Pancreas (tissue), 10 donors: ENCODE data around the gene NPR1. TPM values are rescaled to one million over a fixed set of nuclear protein-coding genes. Genes with fewer than 3 reads are reported as not detected.
A peak's percentile ranks its signal among the peaks of the same experiment; 100 is the strongest.

Source experiments
- ATAC-seq, 4 donors: fragments of 200-7000 bp; cut with Tn5 transposase; one replicate each; pipeline versions ENCODE4 v1.8.0 to v1.9.1; 2020; ENCODE audit warnings: mild to moderate bottlenecking in 4 of 4, moderate library complexity in 4 of 4
- DNase-seq, 6 donors: peaks; one replicate each; pipeline ENCODE4 v3.0.0-alpha.2; 2020
- FAIRE-seq: peaks from 2 replicates; lab custom pipeline; 2012; peaks lifted over from hg19 to GRCh38; lab: Jason Lieb, UNC
- H3K27ac ChIP-seq, 4 donors: fragments of 200-600 bp; sonication (generic); 1 replicate in 3 of 4; 2 replicates in 1 of 4; pipeline versions ENCODE4 v1.5.0 to v1.8.0; 2020
- H3K27me3 ChIP-seq, 4 donors: fragments of 200-600 bp; one replicate each; pipeline ENCODE4 v1.8.0; 2021
- H3K36me3 ChIP-seq, 3 donors: fragments of 200-600 bp; sonication (generic) in 1 of 3; one replicate each; pipeline versions ENCODE4 v1.5.0 to v1.8.0; 2020 to 2021
- H3K4me1 ChIP-seq, 3 donors: fragments of 200-600 bp; one replicate each; pipeline ENCODE4 v1.8.0; 2021
- H3K4me3 ChIP-seq, 4 donors: fragments of 200-600 bp; sonication (generic) in 2 of 4; one replicate each; pipeline versions ENCODE4 v1.5.0 to v1.8.0; 2020 to 2021
- H3K9me3 ChIP-seq, 4 donors: fragments of 200-600 bp; one replicate each; pipeline ENCODE4 v1.8.0; 2021
- WGBS, 2 donors: extraction: QIAGEN DNeasy Blood & Tissue Kit; methylation state at CpG; one replicate each; pipeline ENCODE4 v1.1.7; 2013; 5-methylcytosine and 5-hydroxymethylcytosine counted together
- intact Hi-C, 3 donors: fragments of 100-400 bp; cut with DNase I; formaldehyde crosslinking; loops; one replicate each; pipeline versions ENCODE4 v1.11.1 to v1.14.2; 2022
- polyA plus RNA-seq, 2 donors: library from polyadenylated mRNA; stranded (reverse); fragments of 200-250 nt; gene quantifications; one replicate each; pipeline ENCODE4 v1.2.3, GENCODE V29; 2013
- total RNA-seq, 6 donors: library from RNA; stranded (reverse); fragmentation: NEBNext Ultra II Directional in 4 of 6; extraction: Animal tissue kit (Norgen Biotek cat#: 25700) in 4 of 6; gene quantifications; one replicate each; pipeline versions ENCODE4 v1.2.1 to v1.2.4, GENCODE V29; 2021 to 2023
- TF ChIP-seq, protein P1 (sequence below), 4 donors: fragments of 200-600 bp; sonication (generic) in 3 of 4; IDR thresholded peaks; one replicate each; pipeline versions ENCODE4 v1.5.0 to v1.8.0; 2021; ENCODE audit warnings: antibody characterized with exemption in 4 of 4
- donor health status: healthy with polysubstance abuse.
- donor health status: DM: no; HTN: no; CAD: no; lungs with moderate emphysema.
- donor health status: DM: no; HTN: no; CAD: no.
- donor health status: control.
- donor health status: control.
- donor health status: Bipolar disorder and iron deficiency.
- donor health status: DM: yes; HTN: yes; CAD: no.
- donor health status: DM: no; HTN: no; CAD: no.
- donor health status: DM: no; HTN: no; CAD: no.
- donor health status: DM: yes; HTN: yes; CAD: no.

The NPR1 gene
- total and polyA plus RNA-seq, 8 donors: 1.6 to 11.8 (median 4.6) TPM

DNA sequence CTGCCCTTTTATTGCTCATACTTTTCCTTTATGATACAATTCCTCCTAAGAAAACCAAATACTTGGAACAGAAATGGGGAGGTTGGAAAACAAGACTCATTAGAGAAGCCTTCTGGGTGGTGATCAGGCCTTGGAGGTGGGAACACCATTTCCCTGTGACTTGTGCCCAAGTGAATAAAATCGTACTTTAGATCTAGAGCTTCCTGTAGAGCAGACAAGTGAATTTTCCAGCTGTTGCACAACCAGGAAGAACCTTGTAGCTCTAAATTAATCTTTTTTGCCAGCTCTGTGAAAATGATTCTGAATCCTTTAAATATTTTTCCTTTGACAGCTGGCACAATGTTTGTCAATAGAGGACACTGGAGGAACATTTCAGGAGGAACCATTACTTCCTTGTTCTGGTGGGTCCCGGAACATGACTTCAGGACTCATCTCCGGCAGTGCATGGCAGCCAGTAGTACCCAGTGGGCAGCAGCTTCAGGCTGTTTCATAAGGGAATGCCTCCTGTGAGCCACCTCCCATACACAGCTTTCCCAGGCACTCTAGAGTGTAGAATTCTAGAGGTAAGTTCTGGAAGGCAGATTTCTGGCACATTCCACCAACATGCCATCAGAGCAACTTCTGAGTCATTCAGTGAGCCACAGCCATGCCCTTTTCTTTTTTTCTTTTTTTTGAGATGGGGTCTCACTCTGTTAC, 25.5 kb upstream of the NPR1 start:
- Histone ChIP-seq H3K27ac (peak overlapping the region; percentile 62 to 80 (median 73)), H3K9me3 (no peaks in the 10 kb centered on the region), H3K4me1 (peaks cover 30 to 39% (median 37%) of the 10 kb centered on the region in 3 donors), H3K27me3 (no peaks in the 10 kb centered on the region), H3K4me3 (no peak overlapping the region), H3K36me3 (no peaks in the 10 kb centered on the region)
- 35 to 39% methylated on average over 3 of the region's 3 CpGs for WGBS, 2 donors
- FAIRE-seq: no peak
- peak in 2 of 6 donors; percentile 50 to 59 for DNase-seq
- ATAC-seq: peak; percentile 21 to 50 (median 40)
- intact Hi-C loops: no loop called here
- TF ChIP-seq, protein P1, sequence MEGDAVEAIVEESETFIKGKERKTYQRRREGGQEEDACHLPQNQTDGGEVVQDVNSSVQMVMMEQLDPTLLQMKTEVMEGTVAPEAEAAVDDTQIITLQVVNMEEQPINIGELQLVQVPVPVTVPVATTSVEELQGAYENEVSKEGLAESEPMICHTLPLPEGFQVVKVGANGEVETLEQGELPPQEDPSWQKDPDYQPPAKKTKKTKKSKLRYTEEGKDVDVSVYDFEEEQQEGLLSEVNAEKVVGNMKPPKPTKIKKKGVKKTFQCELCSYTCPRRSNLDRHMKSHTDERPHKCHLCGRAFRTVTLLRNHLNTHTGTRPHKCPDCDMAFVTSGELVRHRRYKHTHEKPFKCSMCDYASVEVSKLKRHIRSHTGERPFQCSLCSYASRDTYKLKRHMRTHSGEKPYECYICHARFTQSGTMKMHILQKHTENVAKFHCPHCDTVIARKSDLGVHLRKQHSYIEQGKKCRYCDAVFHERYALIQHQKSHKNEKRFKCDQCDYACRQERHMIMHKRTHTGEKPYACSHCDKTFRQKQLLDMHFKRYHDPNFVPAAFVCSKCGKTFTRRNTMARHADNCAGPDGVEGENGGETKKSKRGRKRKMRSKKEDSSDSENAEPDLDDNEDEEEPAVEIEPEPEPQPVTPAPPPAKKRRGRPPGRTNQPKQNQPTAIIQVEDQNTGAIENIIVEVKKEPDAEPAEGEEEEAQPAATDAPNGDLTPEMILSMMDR (IDR thresholded peaks at IDR 0.05): no peak

DNA sequence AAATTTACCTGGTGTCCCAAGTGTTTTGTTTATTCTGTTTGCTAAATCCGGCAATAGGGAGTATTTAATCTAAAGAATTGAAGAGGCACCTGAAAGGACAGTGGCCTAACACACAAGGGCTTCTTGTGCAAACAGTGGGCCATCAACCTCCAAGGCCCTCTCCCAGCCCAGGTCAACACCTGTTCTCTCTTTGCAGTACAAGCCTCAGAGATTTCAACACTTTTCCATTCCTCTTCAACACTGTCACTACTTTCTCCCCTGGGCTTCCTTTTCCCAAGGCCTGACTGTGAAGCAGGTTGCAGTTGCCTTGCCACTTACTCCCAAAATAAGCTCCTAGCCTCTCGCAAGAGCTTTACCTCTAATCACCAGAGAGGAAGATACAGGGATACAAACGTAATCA, 23.2 kb upstream of the NPR1 start:
- peaks cover 12 to 23% (median 22%) of the 10 kb centered on the region in 3 donors for H3K4me1 ChIP-seq
- intact Hi-C loops: no loop called here
- H3K27ac ChIP-seq: no peak overlapping the region
- WGBS, 2 donors: 62 to 63% methylated on average over 3 of the region's 3 CpGs
- ATAC-seq (no peak), DNase-seq (peak in 1 of 6 donors; percentile 29), FAIRE-seq (no peak)
- H3K27me3 ChIP-seq: no peaks in the 10 kb centered on the region
- TF ChIP-seq, protein P1 (IDR thresholded peaks at IDR 0.05): no peak
- H3K36me3 ChIP-seq: no peaks in the 10 kb centered on the region
- no peak overlapping the region for H3K4me3 ChIP-seq
- H3K9me3 ChIP-seq: no peaks in the 10 kb centered on the region

DNA sequence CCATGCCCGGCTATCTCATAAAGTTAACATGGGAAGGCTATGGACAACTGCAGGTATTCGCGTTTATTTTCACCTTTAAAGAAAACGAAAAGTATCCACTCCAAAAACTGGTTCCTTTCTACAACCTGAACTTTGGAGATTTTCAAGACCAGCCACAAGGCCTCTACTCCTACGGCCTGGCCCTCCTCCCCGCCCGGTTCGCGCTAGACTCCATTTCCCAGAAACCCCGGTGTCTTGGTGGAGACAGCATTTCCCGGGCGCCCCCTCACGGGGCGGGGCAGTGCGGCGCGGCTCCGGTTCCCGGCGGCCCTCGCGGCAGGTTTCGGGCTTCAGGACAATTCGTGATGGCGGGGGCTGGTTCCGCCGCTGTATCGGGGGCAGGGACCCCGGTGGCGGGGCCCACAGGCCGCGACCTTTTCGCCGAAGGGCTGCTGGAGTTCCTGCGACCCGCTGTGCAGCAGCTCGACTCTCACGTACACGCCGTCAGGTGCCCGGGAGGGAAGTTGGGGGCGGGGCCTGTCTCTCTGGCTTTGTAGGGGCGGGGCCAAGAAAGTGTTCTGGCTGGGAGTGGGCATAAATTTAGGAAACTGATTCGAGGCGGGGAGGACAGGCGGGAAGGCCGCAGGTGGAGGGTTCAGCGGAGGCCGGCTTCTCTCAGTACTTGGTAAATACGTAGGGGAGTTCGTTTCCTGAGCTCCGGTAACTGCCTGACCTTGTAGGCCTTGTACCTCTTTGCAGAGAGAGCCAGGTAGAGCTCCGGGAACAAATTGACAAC, 19.9 kb upstream of the NPR1 start, which contains the start of gene SNAPIN:
TSS of gene SNAPIN (plus strand) at position 304 of the 775 bp plus-strand sequence. CDS start at position 345, 41 bp downstream.
- H3K4me1 ChIP-seq: peaks cover under 1 to 10% (median 6%) of the 10 kb centered on the region in 3 donors
- 2 to 3% methylated on average over 47 to 53 of the region's 53 CpGs for WGBS, 2 donors
- peak within 1 kb of the TSS; percentile 58 to 94 (median 84) for H3K27ac ChIP-seq
- peaks cover 10 to 28% (median 13%) of the 10 kb centered on the region in 3 donors for H3K36me3 ChIP-seq
- TF ChIP-seq, protein P1 (IDR thresholded peaks at IDR 0.05): no peak
- no peak for FAIRE-seq
- peak within 1 kb of the TSS; percentile 32 to 66 (median 48) for H3K4me3 ChIP-seq
- intact Hi-C loops: no loop called here
- no peaks in the 10 kb centered on the region for H3K9me3 ChIP-seq
- ATAC-seq: peak; percentile 96 to 98 (median 97)
- no peaks in the 10 kb centered on the region for H3K27me3 ChIP-seq
- DNase-seq: peak; percentile 91 to 95 (median 92)

DNA sequence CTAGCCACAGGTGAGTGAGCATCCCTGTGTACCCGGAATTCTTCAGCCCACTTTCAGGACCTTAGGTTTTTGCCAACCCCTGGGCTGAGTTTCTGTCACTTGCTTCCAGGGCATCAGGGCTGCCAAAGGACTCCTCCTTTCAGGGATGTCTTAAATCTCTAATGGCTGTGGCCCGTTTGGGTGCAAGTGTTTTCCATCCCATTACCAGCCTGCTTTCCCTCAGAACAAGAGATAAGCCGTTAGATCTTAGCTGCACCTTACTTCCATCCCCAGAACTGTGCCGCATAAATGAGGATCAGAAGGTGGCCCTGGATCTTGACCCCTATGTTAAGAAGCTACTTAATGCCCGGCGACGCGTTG, 19.3 kb upstream of the NPR1 start:
- H3K36me3 ChIP-seq: peaks cover 10 to 33% (median 18%) of the 10 kb centered on the region in 3 donors
- intact Hi-C loops: no loop called here
- TF ChIP-seq, protein P1 (IDR thresholded peaks at IDR 0.05): no peak
- no peak for FAIRE-seq
- H3K9me3 ChIP-seq: no peaks in the 10 kb centered on the region
- peaks cover 0 to 9% (median 6%) of the 10 kb centered on the region in 3 donors for H3K4me1 ChIP-seq
- peak overlapping the region; percentile 32 to 66 (median 48) for H3K4me3 ChIP-seq
- 10 to 12% methylated on average over 8 of the region's 8 CpGs for WGBS, 2 donors
- DNase-seq: peak in 1 of 6 donors; percentile 21
- ATAC-seq: no peak
- H3K27me3 ChIP-seq: no peaks in the 10 kb centered on the region
- H3K27ac ChIP-seq: peak overlapping the region; percentile 58 to 94 (median 84)
